CD14-positive monocyte (primary cell): ENCODE results near the gene RNF151. TPM values are rescaled to one million over a fixed set of nuclear protein-coding genes. Genes with fewer than 3 reads are reported as not detected.

Experiments used
- DNase-seq, 3 donors: peaks; one replicate each; pipeline ENCODE4 v3.0.0-alpha.2; 2011 to 2022
- H2AFZ ChIP-seq: 2 replicates; pipeline ENCODE4 v1.6.0; 2012; ENCODE audit warnings: mild to moderate bottlenecking, low read depth, low read length, inconsistent platforms; ENCODE audit not compliant: insufficient read depth, poor library complexity, severe bottlenecking
- H3K27ac ChIP-seq, 2 donors: 1 replicate in 1 of 2; 2 replicates in 1 of 2; pipeline ENCODE4 v1.5.1; 2012 to 2013; ENCODE audit warnings: low read length in 2 of 2, control low read depth in 1 of 2, inconsistent platforms in 1 of 2, low read depth in 1 of 2, mild to moderate bottlenecking in 1 of 2
- H3K27me3 ChIP-seq, 2 donors: one replicate each; pipeline versions ENCODE4 v1.6.0 to v1.6.1; 2011 to 2013; ENCODE audit warnings: low read length in 2 of 2; ENCODE audit not compliant: control insufficient read depth in 2 of 2, insufficient read depth in 2 of 2
- H3K36me3 ChIP-seq, 2 donors: replicated peaks in 1 of 2; 1 replicate in 1 of 2; 2 replicates in 1 of 2; pipeline versions ENCODE4 v1.5.1 to v1.6.1; 2012 to 2013; ENCODE audit warnings: low read length in 2 of 2, control low read depth in 1 of 2, inconsistent platforms in 1 of 2, mild to moderate bottlenecking in 1 of 2; ENCODE audit not compliant: insufficient read depth in 2 of 2, control insufficient read depth in 1 of 2
- H3K4me1 ChIP-seq, 2 donors: 1 replicate in 1 of 2; 2 replicates in 1 of 2; pipeline versions ENCODE4 v1.5.1 to v1.6.1; 2012 to 2013; ENCODE audit warnings: low read length in 2 of 2, control low read depth in 1 of 2, inconsistent platforms in 1 of 2, mild to moderate bottlenecking in 1 of 2, moderate library complexity in 1 of 2; ENCODE audit not compliant: insufficient read depth in 2 of 2, control insufficient read depth in 1 of 2
- H3K4me2 ChIP-seq: replicated peaks from 2 replicates; pipeline ENCODE3; 2012; ENCODE audit warnings: low read length, moderate library complexity, mild to moderate bottlenecking; ENCODE audit not compliant: poor library complexity, severe bottlenecking; ENCODE audit errors: extremely low read depth
- H3K4me3 ChIP-seq, 3 experiments: fragments of 200-600 bp in 1 of 3; sonication (generic) in 1 of 3; replicated peaks in 1 of 3; 1 replicate in 2 of 3; 2 replicates in 1 of 3; pipeline ENCODE4 v1.5.1; 2011 to 2013; ENCODE audit warnings: low read length in 3 of 3, mild to moderate bottlenecking in 3 of 3, control low read depth in 2 of 3, low read depth in 2 of 3, inconsistent platforms in 1 of 3, moderate library complexity in 1 of 3
- H3K79me2 ChIP-seq: 2 replicates; pipeline ENCODE4 v1.6.0; 2012; ENCODE audit warnings: mild to moderate bottlenecking, control low read depth, inconsistent platforms, low read length, moderate library complexity; ENCODE audit not compliant: insufficient read depth
- H3K9ac ChIP-seq: 2 replicates; pipeline ENCODE4 v1.6.0; 2017; ENCODE audit warnings: low read length, mild to moderate bottlenecking; ENCODE audit not compliant: insufficient read depth, poor library complexity, severe bottlenecking
- H3K9me3 ChIP-seq, 2 donors: replicated peaks in 1 of 2; 1 replicate in 1 of 2; 2 replicates in 1 of 2; pipeline versions ENCODE4 v1.5.1 to v1.6.1; 2012 to 2013; ENCODE audit warnings: low read length in 2 of 2, control low read depth in 1 of 2; ENCODE audit not compliant: control insufficient read depth in 1 of 2, insufficient read depth in 1 of 2
- H4K20me1 ChIP-seq: 2 replicates; pipeline ENCODE4 v1.6.0; 2012; ENCODE audit warnings: mild to moderate bottlenecking, low read length, control low read depth, moderate library complexity; ENCODE audit not compliant: insufficient read depth
- H3K27ac Mint-ChIP-seq, 7 donors: one replicate each; pipeline ENCODE4 v1.8.0; 2020; ENCODE audit warnings: mild to moderate bottlenecking in 7 of 7, mixed read lengths in 7 of 7, moderate library complexity in 6 of 7, inconsistent platforms in 2 of 7
- H3K27me3 Mint-ChIP-seq, 3 donors: one replicate each; pipeline ENCODE4 v1.8.0; 2021 to 2022; ENCODE audit warnings: low read depth in 3 of 3, mild to moderate bottlenecking in 3 of 3, mixed read lengths in 3 of 3, moderate library complexity in 3 of 3, inconsistent platforms in 1 of 3
- H3K36me3 Mint-ChIP-seq, 2 donors: one replicate each; pipeline ENCODE4 v1.8.0; 2020; ENCODE audit warnings: mixed read lengths in 2 of 2, inconsistent platforms in 1 of 2, mild to moderate bottlenecking in 1 of 2
- H3K4me1 Mint-ChIP-seq: one replicate; pipeline ENCODE4 v1.8.0; 2020; ENCODE audit warnings: mild to moderate bottlenecking, mixed read lengths
- H3K4me3 Mint-ChIP-seq, 2 donors: one replicate each; pipeline ENCODE4 v1.8.0; 2020; ENCODE audit warnings: mild to moderate bottlenecking in 2 of 2, mixed read lengths in 2 of 2, moderate library complexity in 1 of 2
- H3K9me3 Mint-ChIP-seq, 7 donors: one replicate each; pipeline ENCODE4 v1.8.0; 2020 to 2022; ENCODE audit warnings: mixed read lengths in 7 of 7, mild to moderate bottlenecking in 6 of 7, moderate library complexity in 6 of 7, inconsistent platforms in 2 of 7
- CTCF ChIP-seq: fragments of 200-600 bp; IDR thresholded peaks from one replicate; pipeline ENCODE4 v1.8.0; 2022; ENCODE audit warnings: antibody characterized with exemption, mild to moderate bottlenecking
- WGBS: methylation state at CpG from one replicate; pipeline ENCODE4 v1.1.5; 2013; ENCODE audit warnings: missing lambda C conversion rate; ENCODE audit not compliant: insufficient coverage; 5-methylcytosine and 5-hydroxymethylcytosine counted together
- intact Hi-C, 2 donors: fragments of 100-400 bp; cut with micrococcal nuclease; formaldehyde crosslinking; loops; one replicate each; pipeline versions ENCODE4 v1.15.0 to v1.15.1; 2023
- polyA plus RNA-seq, 3 donors: library from polyadenylated mRNA; depleted of rRNA in 1 of 3; unstranded in 2 of 3; stranded (reverse) in 1 of 3; fragments of 300-500 nt in 2 of 3; fragments of >200 nt in 1 of 3; fragmentation: Illumina TruSeq in 2 of 3; gene quantifications; 1 replicate in 2 of 3; 2 replicates in 1 of 3; pipeline ENCODE4 v1.2.3, GENCODE V29; 2012 to 2021

The RNF151 gene
- polyA plus RNA-seq, 3 donors: not detected

- peaks cover 34 to 54% of the 10 kb centered on the region in 2 donors for H3K27me3 ChIP-seq
- H3K36me3 ChIP-seq: peaks cover 12 to 18% of the 10 kb centered on the region in 2 donors
- H3K4me1 ChIP-seq: peaks cover 20 to 28% of the 10 kb centered on the region in 2 donors
- Mint-ChIP-seq H3K9me3 (peaks cover 0 to 19% (median 10%) of the 10 kb centered on the region in 7 donors), H3K4me1 (peaks cover 18% of the 10 kb centered on the region), H3K27ac (peak overlapping the region in 3 of 7 donors; percentile 35 to 81 (median 70)), H3K36me3 (peaks cover 30 to 35% of the 10 kb centered on the region in 2 donors), H3K27me3 (peaks cover 57 to 63% (median 59%) of the 10 kb centered on the region in 3 donors), H3K4me3 (peak overlapping the region; percentile 75 to 87)
- H4K20me1 ChIP-seq: peaks cover 4% of the 10 kb centered on the region
- intact Hi-C loops: no loop called here
- peaks cover 0 to 24% of the 10 kb centered on the region in 2 donors for H3K9me3 ChIP-seq
- 13% methylated on average over 55 of the region's 58 CpGs for WGBS
- no peak for DNase-seq
- H3K9ac ChIP-seq: peak overlapping the region; percentile 74
- H3K4me2 ChIP-seq: peak overlapping the region; percentile 99
- no peaks in the 10 kb centered on the region for H3K79me2 ChIP-seq
- peak overlapping the region; percentile 52 to 87 (median 55) for H3K4me3 ChIP-seq
- peak overlapping the region in 1 of 2 donors; percentile 73 for H3K27ac ChIP-seq
- peak overlapping the region; percentile 90 for H2AFZ ChIP-seq
- TF ChIP-seq CTCF: no peak
These were observed 17.9 kb downstream of the RNF151 start for GRCh38 chr16:1984347-1985225.

- Histone ChIP-seq H3K79me2 (no peaks in the 10 kb centered on the region), H3K9ac (no peak overlapping the region), H3K9me3 (peaks cover 2 to 24% of the 10 kb centered on the region in 2 donors), H4K20me1 (peaks cover 4% of the 10 kb centered on the region), H3K4me2 (peak overlapping the region; percentile 99), H3K27ac (no peak overlapping the region), H3K4me1 (peaks cover 25 to 32% of the 10 kb centered on the region in 2 donors), H3K27me3 (peaks cover 32 to 49% of the 10 kb centered on the region in 2 donors), H3K4me3 (peak overlapping the region in 1 of 3 experiments; percentile 87), H3K36me3 (peaks cover 12 to 18% of the 10 kb centered on the region in 2 donors), H2AFZ (no peak overlapping the region)
- H3K27ac Mint-ChIP-seq: no peak overlapping the region
- peaks cover 30 to 35% of the 10 kb centered on the region in 2 donors for H3K36me3 Mint-ChIP-seq
- H3K4me3 Mint-ChIP-seq: peak overlapping the region in 1 of 2 donors; percentile 75
- H3K9me3 Mint-ChIP-seq: peaks cover 0 to 22% (median 10%) of the 10 kb centered on the region in 7 donors
- H3K4me1 Mint-ChIP-seq: peaks cover 22% of the 10 kb centered on the region
- peaks cover 50 to 62% (median 53%) of the 10 kb centered on the region in 3 donors for H3K27me3 Mint-ChIP-seq
- intact Hi-C loops: no loop called here
- TF ChIP-seq CTCF: no peak
- DNase-seq: no peak
- 100% methylated on average over 14 of the region's 14 CpGs for WGBS
These were observed 19.0 kb downstream of the RNF151 start for GRCh38 chr16:1985466-1986150.
